Glomerular visceral epithelial cell (primary cell): ENCODE results near the gene LCN1.
"Not testable (repeated sequence)": the region's sequence is repeated elsewhere in the genome, so short reads cannot be mapped to it uniquely, and the experiment has no call there.

Experiments used
- DNase-seq: peaks from one replicate; pipeline ENCODE4 v3.0.0-alpha.2; 2016; ENCODE audit errors: extremely low spot score

The LCN1 gene

DNA sequence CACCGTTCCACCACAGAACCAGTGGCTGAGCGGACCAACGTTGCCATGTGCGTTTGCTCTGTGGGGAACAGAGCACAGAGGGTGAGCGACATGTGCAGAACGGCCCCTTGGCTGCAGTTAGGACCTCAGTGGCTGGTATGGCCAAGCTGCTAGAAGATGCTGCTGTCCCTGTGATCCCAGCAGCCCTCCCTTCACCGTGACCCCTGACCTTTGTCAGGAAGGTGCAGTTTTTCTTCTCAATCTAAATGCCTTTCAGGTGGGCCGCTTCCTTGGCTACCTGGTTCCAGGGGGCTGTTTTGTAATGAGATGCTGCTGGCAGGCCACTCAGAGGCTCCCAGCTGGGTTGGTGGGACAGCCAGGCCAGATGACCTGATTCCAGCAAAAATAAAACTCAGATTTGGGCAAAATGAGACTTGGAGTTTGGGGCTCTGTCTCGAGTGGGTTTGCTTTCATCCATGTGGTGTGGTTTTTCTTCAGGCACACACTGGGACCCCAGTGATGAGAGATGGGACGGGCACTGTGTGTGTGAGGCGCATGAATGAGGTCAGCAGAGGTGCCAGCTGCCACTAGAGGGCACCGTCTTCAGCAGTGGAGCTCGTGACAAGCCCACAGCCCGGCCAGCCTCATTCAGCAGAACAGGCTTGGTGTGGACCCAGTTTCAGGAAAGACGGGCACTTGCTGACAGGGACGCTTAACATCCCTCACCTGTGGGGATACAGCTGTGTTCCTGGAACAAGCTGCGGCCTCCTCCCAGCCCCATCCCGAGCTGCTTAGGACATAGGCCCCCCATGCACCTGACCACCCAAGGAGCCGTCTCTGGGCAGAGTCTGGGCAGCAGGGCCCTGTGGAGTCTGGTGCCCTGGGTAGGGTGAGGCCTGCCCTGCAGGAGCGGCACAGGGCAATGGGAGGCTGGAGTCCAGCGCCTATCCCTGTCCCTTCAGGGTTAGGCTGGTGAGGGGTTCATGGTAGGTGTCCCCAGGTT is 16.7 kb upstream of the LCN1 start:
- peak; percentile 56 for DNase-seq

DNA sequence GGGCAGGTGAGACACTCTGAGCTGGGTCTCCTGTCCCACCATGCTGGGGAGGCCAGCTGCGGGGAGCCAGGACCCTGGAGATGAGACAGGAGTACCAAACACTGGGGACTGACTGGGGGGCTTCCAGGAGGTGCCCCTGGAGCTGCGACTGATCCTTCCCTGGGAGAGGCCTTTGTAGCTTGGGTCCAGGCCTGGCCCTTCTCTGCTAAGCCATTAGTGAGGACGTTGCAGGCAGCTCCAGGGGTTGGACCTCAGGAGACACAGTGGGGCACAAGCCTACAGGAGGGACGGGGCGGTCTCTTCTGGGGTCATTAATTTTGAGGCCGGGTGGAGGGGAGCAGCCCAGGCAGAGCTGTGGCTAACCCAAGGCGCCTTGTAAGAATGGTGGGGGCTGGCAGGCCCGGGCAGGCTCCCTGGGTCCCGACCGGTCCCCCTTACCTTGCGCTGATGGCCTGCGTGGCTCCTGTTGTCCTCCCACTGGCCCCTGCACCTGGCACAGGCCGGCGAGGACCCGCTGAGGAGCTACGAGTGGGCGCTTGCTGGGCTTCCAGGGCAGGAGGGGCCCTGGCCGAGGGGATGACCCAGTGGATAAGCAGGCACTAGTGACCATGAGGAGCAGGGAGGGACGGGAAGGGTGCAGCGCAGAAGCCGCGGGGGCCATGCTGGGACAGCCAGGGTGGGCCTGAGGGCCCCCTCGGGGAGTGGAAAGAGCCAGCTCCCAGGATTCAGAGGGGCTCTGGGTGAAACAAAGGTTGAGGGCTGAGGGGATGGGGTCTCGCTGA is 15.6 kb upstream of the LCN1 start:
- no peak for DNase-seq

DNA sequence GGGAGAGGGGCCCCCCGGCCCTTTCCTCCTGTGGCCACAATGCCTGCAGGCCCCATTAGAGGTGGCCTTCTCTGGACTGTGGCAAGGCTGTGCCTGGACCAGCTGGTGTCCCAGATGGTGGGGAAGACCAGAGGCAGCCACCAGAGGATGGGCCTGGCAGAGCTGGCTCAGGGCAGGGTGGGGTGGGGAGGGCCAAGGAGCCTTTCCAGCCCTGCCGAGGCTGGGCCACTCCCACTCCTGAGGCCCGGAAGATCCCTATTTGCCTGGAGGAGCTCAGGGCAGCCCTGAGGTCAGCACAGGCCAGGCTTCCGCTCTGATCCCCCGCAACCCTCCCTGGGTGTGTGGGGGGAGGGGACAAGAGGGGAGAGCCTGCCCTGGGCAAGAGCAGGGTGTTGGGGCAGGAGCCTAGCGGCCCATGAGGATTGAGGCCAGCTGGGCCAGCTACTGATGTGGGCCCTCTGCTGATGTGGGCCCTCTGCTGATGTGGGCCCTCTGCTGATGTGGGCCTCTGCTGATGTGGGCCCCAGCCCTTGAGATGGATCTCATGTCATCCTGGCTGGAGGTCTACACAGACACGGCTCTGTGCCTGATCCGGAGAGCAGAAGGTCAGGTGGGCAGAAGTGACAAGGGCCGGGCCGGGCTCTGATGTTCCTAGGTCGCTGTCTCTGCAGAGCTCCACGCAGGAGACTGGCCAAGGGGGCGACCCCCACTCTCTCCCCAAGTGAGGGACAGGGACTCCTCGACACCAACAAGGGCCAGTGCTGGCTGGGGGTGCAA is 14.7 kb upstream of the LCN1 start:
- no peak for DNase-seq

DNA sequence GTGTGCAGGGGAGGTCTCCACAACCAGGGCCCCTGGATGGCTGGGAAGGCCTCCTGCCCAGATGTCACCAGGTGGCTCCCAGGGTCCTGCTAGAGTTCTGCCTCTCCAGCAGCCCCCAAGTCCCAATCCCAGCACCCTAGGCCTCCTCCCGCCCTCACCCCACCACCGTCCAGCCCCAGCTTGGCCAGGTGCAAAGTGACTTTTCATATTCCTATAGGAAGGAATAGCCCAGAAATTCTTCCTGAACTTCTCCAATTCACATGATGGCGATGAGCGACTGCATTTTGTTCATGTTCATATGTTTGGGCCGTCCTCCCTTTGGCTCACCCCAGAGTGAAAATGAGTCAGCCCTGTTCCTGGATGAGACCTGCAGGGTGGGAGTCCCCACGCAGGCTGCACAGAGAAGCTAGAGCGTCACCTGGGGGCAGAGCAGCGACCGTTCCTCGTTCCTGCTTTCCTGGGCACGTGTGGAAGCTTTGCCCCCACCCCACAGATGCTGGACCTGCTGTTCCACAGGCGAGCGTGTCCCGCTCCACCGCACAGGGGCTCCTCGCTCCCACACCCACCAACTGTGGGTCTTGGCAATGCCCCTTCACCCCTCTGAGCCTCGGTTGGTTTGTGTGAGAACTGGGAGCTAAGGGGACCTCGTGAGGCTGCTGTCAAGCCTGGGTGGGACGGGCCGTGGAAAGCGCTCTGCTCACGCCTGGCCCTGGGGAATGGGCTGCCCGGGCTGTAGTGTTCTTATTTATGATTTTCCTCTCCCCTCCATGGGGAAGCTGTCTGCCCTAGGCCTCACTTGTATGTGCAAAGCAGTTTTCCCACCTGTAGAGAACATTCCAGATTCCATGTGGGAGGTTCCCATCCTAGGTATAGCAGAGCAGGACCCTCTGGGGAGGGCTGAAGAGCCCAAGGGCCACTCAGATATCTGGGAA is 13.9 kb upstream of the LCN1 start:
- DNase-seq: no peak

DNA sequence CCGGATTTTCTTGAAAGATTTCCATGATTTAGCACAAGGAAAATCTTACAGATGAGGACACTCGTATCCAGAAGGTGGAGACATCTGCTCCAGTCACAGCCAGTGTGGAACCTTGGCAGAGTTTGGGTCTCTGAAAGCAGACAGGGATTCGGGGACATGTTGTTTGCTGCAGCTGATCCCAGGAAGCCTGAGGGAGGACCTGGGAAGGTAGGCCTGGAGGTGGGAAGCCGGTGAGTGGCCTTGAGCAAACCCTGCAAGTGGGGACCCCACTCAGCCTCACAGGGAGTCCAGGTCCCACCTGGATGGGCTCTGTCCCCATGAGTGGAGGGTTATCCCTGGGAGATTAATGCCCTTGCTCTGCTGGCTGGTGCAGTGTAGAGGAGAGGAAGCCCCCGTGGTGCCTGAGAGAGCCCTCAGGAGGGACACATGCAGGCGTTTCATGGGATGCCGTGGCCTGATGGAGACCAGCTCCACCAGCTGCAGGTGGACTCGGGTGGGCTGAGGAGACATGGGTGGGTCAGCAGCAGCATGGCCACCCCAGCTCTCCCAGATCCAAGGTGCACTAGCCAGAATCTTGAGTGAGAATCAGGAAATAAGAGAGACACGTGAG is 12.9 kb upstream of the LCN1 start:
- no peak for DNase-seq

DNA sequence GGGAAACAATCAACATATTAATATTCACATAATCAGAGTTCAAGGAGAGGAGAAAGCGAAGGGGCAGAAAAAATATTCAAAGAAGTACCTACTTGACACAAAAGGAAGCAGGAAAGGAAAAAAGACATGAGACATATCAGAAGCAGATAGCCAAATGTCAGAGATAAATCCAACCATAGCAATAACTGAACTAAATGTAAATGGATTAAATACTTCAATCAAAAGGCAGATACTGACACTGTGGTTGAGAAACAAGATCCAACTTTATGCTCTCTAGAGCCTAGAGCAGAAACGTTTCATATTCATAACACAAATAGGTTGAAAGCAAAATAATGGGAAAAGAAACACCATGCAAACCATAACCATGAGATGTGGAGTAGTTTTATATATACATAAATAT is 11.8 kb upstream of the LCN1 start:
- DNase-seq: no peak

DNA sequence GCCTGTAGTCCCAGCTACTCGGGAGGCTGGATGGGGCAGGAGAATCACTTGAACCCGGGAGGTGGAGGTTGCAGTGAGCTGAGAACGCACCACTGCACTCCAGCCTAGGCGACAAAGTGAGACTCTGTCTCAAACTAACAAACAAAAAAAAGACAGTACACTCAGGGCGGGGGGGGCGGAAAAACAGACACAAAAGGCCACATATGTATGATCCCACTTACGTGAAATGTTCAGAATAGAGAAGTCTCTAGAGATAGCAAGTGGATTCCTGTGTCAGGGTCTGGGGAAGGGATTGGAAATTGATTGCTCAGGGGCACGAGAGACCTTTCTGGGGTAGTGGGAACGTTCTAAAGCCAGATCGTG is 9.0 kb upstream of the LCN1 start:
- no peak for DNase-seq

DNA sequence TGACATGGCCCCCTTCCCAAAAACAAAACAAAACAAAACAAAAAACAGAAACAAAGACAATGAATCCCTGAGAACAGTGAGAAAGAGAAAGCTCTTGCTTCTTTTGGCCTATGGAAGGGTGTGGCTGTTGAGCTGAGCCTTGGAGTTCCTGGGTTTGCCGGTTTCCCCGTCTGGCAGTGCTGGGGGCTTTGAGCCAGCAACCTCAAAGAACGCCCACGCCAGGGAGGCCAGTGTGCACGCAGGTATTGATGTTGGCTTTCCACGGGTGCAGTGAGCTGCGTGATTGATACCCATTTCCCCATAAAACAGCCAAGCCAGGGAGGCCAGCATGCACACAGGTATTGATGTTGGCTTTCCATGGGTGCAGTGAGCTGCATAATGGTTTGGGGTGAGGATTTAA is 8.3 kb upstream of the LCN1 start:
- no peak for DNase-seq

DNA sequence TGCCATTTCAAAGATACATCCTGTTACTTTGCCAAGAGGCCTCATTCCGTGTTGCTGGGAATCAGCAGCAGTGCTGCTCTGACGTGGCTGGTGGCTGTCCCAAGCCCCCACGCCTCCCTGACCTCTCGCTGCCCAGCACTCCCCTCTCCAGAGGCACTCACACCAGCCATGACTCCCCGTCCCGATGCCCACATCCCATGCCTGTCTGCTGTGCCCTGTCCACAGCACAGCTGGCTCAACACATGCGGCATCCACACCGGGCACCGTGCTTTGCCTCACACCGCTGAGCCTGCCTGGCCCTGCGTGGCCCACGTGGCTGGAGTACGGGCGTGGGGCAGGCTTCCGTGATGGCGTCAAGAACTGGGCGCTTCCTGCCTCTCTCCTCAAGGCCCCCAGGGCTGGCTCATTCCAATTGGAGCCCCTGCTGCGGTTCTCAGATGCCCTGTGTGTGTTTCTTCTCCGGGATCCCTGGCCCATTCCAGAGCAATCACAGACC is 7.8 kb upstream of the LCN1 start:
- DNase-seq: no peak

DNA sequence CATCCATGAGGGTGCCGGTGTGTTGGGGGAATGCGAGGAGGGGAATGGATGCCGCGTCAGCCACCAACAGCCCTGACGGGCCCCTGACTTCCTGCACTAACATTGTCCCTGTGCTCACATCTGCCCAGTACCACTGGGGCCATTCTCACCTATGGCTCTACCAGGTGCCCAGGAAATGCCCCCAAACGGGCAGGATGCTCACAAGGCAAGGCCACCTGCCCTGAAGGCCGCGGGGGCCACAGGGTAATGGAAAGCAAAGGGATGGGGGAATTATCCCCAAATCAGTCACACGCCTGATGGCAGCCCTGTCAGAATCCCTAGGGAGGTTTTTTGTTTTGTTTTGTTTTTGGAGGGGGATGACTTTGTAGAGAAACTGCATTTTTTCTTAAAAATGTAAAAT is 7.3 kb upstream of the LCN1 start:
- DNase-seq: not testable (repeated sequence)

DNA sequence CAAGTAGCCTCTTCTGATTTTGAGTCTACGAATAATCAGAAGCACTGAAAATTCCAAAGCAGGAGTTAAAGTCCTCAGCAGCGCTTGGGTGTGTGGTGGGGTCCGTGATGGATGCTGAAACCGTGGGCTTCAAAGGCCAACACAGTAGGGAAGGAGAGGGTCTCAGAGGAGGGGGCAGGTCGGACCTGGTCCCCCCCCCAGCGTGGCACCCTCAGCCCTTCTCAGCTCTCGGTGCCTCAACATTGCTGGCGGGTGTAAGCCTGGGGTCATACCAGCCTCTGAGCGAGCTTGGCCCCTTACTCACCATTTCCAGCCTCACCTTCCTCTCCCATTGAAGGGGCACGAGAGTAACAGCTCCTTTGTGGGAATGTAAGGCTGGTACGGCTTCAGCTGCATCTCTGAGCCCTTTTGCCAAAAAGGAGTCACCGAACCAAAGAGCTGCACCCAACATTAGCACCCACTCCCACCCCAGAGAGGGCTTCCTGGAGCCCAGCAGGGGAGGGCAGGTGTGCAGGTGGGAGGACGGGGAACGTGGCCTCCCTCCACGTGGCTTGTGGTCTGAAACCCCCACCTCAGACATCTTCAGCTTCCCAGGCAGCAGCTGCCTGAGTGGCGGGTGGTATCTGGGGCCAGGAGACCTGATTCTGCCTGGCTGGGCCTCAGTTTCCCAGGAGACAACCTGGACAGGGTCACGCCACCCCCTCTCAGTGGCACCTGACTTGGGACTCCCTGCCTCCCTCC is 6.7 kb upstream of the LCN1 start:
- DNase-seq: no peak

DNA sequence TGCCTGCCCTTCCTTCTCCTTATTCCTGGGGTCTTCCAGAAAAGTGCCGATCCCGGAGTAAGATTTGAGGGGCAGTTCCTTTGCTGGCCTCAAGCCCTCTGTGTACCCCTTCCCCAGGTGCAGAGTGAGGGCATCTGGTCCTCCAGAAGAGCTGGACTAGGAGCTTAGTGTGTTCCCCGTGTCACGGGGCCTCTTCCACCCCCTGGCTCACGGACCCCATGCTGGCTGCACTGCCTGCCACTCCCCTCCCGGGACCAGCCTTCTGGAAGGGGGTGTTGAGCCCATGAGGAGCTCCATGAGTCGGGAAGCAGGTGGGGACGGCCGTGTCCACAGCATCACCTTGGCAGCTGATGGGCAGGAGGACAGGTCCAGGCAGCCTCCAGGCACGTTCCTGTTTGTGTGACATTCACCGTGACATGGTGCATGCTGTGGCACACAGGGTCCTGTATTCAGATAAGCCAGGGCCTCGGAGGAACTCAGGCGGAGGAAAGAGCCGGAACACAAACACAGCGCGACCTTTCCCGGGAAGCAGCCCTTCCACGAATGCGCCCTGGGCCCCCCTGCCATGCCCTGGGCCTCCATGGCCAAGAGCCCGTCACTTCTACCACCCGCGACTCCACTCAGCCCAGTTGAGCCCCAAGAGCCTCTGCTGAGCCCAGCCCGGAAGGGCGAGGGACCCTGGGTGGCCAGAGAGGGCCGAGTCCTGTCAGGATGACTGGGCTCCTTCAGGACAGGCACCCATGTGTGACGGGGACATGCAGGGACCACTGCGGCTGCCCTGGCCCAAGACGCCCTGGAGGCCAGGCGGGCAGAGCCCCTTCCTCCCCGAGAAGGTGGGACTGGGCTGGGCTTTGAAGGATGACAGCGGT is 5.9 kb upstream of the LCN1 start:
- DNase-seq: no peak

DNA sequence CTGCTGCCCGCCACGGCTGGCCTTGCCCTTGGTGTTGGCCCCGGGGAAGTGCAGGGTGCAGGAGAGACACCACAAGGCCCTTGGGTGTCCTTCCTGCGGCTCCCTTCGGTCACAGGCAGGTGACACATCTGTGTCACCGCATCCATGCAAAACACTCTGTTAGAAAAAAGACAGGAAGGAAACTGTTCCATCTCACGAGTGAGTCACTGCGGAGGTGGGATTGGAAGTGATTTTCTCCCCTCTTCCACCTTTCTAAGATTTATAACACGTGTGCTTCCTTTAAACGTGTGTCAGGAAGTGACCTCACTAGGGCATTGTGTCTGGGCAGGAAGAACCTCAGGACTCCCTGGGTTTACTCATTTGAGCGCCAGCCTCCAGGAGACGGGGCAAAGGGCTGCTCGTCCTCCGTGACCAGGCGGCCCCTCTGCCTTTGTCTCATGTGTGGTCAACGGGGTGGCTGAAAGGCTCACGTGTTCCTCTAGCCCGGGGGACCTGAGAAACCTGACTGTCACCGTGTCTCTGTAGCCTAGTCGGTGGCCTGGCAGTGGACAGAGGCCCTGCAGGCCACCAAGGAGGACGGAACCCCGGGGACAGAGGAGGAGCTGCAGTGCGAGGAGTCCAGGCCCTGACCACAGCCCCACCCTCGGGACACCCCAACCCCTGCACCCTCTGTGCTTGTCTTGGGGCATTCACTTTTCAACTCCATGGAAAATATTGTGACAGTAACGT is 4.9 kb upstream of the LCN1 start:
- no peak for DNase-seq

DNA sequence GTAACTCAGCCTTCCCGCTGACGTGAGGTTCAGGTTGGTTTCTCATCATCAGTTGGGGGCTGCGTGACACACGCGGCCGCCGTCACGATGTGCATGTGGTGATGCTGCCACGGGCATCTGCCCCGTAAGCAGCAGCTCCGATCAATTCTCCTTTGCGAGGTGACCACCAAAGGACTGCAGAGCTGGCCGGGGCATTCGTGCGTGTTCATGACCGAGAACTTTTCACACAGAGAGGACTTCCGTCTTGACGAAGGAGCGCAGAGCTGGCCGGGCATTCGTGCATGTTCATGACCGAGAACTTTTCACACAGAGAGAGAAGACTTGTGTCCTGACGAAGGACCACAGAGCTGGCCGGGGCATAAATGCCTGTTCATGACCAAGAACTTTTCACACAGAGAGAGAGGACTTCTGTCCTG is 3.8 kb upstream of the LCN1 start:
- DNase-seq: no peak

DNA sequence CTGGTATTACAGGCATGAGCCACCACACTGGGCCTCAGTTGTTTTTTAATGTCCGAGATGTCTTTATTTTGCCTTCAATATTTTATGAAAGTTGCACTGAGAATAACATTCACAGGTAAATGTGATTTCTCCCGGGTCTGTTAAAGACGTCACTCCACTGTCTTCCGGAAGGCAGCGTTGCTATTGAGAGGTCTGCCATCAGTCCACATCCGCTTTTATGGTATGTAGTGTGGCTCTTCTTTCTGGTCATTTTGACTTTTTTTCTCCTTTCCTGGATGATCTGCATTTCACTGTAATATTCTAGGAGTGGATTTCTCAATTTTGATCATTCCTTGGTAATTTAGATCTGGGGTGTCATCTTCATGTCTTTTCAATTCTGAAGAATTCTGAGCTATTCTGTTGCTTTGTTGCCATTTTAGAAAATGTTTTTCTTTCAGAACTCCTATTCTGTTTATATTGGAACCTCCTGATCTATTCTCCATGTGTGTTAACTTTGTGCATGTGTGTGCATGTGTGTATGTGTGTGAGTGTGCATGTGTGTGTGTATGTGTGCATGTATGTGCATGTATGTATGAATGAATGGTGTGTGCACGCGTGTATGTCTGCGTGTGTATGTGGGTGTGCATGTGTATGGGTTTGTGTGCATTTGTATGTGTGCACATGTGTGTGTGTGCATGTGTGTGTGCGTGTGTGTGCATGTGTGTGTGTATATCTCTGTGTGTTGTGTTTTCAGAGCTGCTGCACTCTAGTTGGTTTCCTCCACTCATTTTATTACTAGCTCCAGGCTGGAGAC is 1.9 kb upstream of the LCN1 start:
- no peak for DNase-seq

DNA sequence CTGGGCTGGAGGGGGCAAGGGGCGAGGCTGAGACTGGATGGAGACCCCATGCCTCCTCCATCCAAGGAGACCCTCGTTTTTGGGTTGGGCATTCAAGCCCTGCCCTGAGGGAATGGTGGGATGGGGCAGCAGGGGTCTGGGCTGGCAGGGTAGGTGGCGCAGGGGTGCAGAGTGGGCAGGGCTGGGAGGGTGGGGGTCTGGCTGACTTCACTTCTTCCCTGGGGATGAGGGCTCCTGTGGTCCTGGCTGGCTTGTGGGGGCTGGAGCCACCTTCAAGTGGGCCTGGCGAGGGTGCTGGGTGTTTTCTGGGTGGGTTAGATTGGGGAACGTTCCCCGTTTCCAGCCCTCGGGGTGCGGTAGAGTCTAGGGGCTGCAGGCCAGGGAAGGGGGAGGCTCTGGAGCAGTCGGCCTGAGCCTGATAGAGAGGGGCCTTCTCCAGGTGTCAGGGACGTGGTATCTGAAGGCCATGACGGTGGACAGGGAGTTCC is 412 bp downstream of the LCN1 start:
- no peak for DNase-seq
